ENCODE results near the gene CACNB4.

The CACNB4 gene

GRCh38 chr2:151975460-151976414 lies 123.1 kb downstream of the CACNB4 start:
- no peak for DNase-seq (ENCODE audit: low read depth)

GRCh38 chr2:151974988-151975387 lies 123.9 kb downstream of the CACNB4 start:
- no peak for DNase-seq (ENCODE audit: low read depth)

- DNase-seq (ENCODE audit: low read depth): no peak
Measured at GRCh38 chr2:151973901-151974199, 125.0 kb downstream of the CACNB4 start.

GRCh38 chr2:151973013-151973900 lies 125.6 kb downstream of the CACNB4 start:
- DNase-seq (ENCODE audit: low read depth): no peak

GRCh38 chr2:151972241-151973012 lies 126.4 kb downstream of the CACNB4 start:
- no peak for DNase-seq (ENCODE audit: low read depth)

- DNase-seq (ENCODE audit: low read depth): no peak
Measured at GRCh38 chr2:151971301-151972051, 127.4 kb downstream of the CACNB4 start.

- DNase-seq (ENCODE audit: low read depth): no peak
Measured at GRCh38 chr2:151968770-151969470, 129.9 kb downstream of the CACNB4 start.

- DNase-seq (ENCODE audit: low read depth): no peak
Measured at GRCh38 chr2:151967829-151968722, 130.8 kb downstream of the CACNB4 start.

GRCh38 chr2:151965884-151966283 lies 133.0 kb downstream of the CACNB4 start:
- DNase-seq (ENCODE audit: low read depth): no peak

- no peak for DNase-seq (ENCODE audit: low read depth)
Measured at GRCh38 chr2:151961558-151961957, 137.3 kb downstream of the CACNB4 start.

- DNase-seq (ENCODE audit: low read depth): no peak
Measured at GRCh38 chr2:151959238-151959637, 139.6 kb downstream of the CACNB4 start.

- no peak for DNase-seq (ENCODE audit: low read depth)
Measured at GRCh38 chr2:151953467-151953866, 145.4 kb downstream of the CACNB4 start.

GRCh38 chr2:151952691-151953456 lies 146.0 kb downstream of the CACNB4 start:
- no peak for DNase-seq (ENCODE audit: low read depth)

GRCh38 chr2:151947813-151948165 lies 151.1 kb downstream of the CACNB4 start:
- no peak for DNase-seq (ENCODE audit: low read depth)

- DNase-seq (ENCODE audit: low read depth): no peak
Measured at GRCh38 chr2:151946899-151947812, 151.7 kb downstream of the CACNB4 start.

- no peak for DNase-seq (ENCODE audit: low read depth)
Measured at GRCh38 chr2:151946250-151946884, 152.5 kb downstream of the CACNB4 start.

- DNase-seq (ENCODE audit: low read depth): no peak
Measured at GRCh38 chr2:151945602-151946001, 153.2 kb downstream of the CACNB4 start.

GRCh38 chr2:151945186-151945585 lies 153.7 kb downstream of the CACNB4 start:
- no peak for DNase-seq (ENCODE audit: low read depth)

All from GM04503 (cell line).